Gastrocnemius medialis (tissue), 4 donors: Measurements from ENCODE around the gene CST6. TPM values are rescaled to one million over a fixed set of nuclear protein-coding genes. Genes with fewer than 3 reads are reported as not detected.

ENCODE experiments used
- ATAC-seq, 2 donors: fragments of 150-250 bp; one replicate each; pipeline ENCODE4 v1.9.1; 2016
- DNase-seq, 2 donors: peaks; one replicate each; pipeline ENCODE4 v3.0.0-alpha.2; 2019
- H3K27ac ChIP-seq, 4 donors: fragments of 200-600 bp; sonication (generic); 1 replicate in 1 of 4; 2 replicates in 3 of 4; pipeline ENCODE4 v1.5.1; 2016 to 2018; ENCODE audit warnings: mild to moderate bottlenecking in 2 of 4, moderate library complexity in 1 of 4
- H3K27me3 ChIP-seq, 3 donors: fragments of 200-600 bp; sonication (generic) in 2 of 3; 1 replicate in 1 of 3; 2 replicates in 2 of 3; pipeline versions ENCODE4 v1.5.1 to v1.6.0; 2016 to 2019; ENCODE audit warnings: mild to moderate bottlenecking in 1 of 3, moderate library complexity in 1 of 3
- H3K36me3 ChIP-seq, 2 donors: fragments of 200-600 bp; sonication (generic) in 1 of 2; one replicate each; pipeline ENCODE4 v1.5.1; 2017 to 2018
- H3K4me1 ChIP-seq, 2 donors: fragments of 200-600 bp; sonication (generic) in 1 of 2; one replicate each; pipeline ENCODE4 v1.5.1; 2016 to 2017; ENCODE audit warnings: mild to moderate bottlenecking in 2 of 2
- H3K4me3 ChIP-seq, 4 donors: fragments of 200-600 bp; sonication (generic) in 3 of 4; 1 replicate in 1 of 4; 2 replicates in 3 of 4; pipeline ENCODE4 v1.5.1; 2016 to 2019; ENCODE audit warnings: mild to moderate bottlenecking in 2 of 4
- H3K9me3 ChIP-seq, 3 donors: fragments of 200-600 bp; sonication (generic) in 2 of 3; 1 replicate in 1 of 3; 2 replicates in 2 of 3; pipeline ENCODE4 v1.5.1; 2016 to 2019
- POLR2A ChIP-seq, 2 donors: fragments of 450-650 bp; IDR thresholded peaks; one replicate each; pipeline ENCODE4 v1.6.1; 2017; ENCODE audit warnings: antibody characterized with exemption in 2 of 2, mild to moderate bottlenecking in 2 of 2, moderate library complexity in 2 of 2
- in situ Hi-C, 4 donors: fragments of 200-750 bp; cut with MboI; loops; one replicate each; pipeline versions ENCODE4 v1.15.0 to v1.8.0; 2017; ENCODE audit warnings: low sequenced_read_pairs in 4 of 4
- intact Hi-C: fragments of 100-400 bp; cut with DNase I; formaldehyde crosslinking; loops from one replicate; pipeline ENCODE4 v1.15.1; 2023; ENCODE audit warnings: low total_unique reads
- total RNA-seq, 4 donors: library from RNA; depleted of rRNA; stranded (reverse); fragments of >200 nt; gene quantifications; one replicate each; pipeline versions ENCODE4 v1.1.0 to v1.2.3, GENCODE V29; 2016
- TF ChIP-seq, protein P1 (sequence below), 5 experiments: fragments of 450-650 bp in 3 of 5; fragments of 200-600 bp in 2 of 5; sonication (generic) in 2 of 5; IDR thresholded peaks in 4 of 5; conservative IDR thresholded peaks in 1 of 5; 1 replicate in 4 of 5; 2 replicates in 1 of 5; pipeline ENCODE4 v1.5.1; 2016 to 2019; ENCODE audit warnings: antibody characterized with exemption in 5 of 5, mild to moderate bottlenecking in 3 of 5, moderate library complexity in 3 of 5

The CST6 gene
- total RNA-seq, 4 donors from 2014 or later: 0.71 to 6.0 (median 3.1) TPM; not detected in 1

DNA sequence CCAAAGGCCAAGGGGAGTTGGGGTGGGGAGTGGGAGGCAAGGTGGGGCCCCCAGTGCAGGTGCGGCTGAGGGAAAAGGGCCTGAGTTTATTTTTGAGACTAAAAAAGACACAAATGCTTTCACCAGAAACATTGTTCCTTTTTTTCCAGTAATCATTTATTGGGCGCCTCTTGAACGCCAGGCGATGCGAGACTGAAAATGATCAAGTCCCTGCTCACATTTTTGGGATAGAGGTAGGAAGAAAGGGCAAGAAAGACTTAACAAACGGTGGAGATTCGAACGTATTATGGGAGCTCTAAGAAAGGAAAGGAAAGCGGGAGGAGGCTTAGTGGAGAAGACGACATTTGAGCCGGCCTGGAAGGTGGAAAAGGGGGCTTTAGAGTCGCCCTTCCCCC, 39.6 kb downstream of the CST6 start:
- H3K36me3 ChIP-seq: peaks cover 0 to 29% of the 10 kb centered on the region in 2 donors
- H3K9me3 ChIP-seq: no peaks in the 10 kb centered on the region
- ATAC-seq (no peak), DNase-seq (no peak)
- in situ Hi-C loops (no loop called here), intact Hi-C loops (loop anchor here (5.0 to 10.0 kb wide), 2 partner anchors 216 to 1373 kb away; partner anchors contain the start of genes RAB1B and RPS6KB2)
- H3K27ac ChIP-seq: peak overlapping the region; percentile 83 to 94 (median 90)
- H3K4me3 ChIP-seq: peak overlapping the region; percentile 95 to 100 (median 98)
- H3K4me1 ChIP-seq: peaks cover 13 to 19% of the 10 kb centered on the region in 2 donors
- H3K27me3 ChIP-seq: peaks cover 0 to 3% (median 0%) of the 10 kb centered on the region in 3 donors
- TF ChIP-seq, protein P1, sequence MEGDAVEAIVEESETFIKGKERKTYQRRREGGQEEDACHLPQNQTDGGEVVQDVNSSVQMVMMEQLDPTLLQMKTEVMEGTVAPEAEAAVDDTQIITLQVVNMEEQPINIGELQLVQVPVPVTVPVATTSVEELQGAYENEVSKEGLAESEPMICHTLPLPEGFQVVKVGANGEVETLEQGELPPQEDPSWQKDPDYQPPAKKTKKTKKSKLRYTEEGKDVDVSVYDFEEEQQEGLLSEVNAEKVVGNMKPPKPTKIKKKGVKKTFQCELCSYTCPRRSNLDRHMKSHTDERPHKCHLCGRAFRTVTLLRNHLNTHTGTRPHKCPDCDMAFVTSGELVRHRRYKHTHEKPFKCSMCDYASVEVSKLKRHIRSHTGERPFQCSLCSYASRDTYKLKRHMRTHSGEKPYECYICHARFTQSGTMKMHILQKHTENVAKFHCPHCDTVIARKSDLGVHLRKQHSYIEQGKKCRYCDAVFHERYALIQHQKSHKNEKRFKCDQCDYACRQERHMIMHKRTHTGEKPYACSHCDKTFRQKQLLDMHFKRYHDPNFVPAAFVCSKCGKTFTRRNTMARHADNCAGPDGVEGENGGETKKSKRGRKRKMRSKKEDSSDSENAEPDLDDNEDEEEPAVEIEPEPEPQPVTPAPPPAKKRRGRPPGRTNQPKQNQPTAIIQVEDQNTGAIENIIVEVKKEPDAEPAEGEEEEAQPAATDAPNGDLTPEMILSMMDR (IDR thresholded peaks at IDR 0.05 in 4 of 5, conservative IDR thresholded peaks at IDR 0.05 in 1 of 5): no peak
- TF ChIP-seq POLR2A (IDR thresholded peaks at IDR 0.05): no peak

DNA sequence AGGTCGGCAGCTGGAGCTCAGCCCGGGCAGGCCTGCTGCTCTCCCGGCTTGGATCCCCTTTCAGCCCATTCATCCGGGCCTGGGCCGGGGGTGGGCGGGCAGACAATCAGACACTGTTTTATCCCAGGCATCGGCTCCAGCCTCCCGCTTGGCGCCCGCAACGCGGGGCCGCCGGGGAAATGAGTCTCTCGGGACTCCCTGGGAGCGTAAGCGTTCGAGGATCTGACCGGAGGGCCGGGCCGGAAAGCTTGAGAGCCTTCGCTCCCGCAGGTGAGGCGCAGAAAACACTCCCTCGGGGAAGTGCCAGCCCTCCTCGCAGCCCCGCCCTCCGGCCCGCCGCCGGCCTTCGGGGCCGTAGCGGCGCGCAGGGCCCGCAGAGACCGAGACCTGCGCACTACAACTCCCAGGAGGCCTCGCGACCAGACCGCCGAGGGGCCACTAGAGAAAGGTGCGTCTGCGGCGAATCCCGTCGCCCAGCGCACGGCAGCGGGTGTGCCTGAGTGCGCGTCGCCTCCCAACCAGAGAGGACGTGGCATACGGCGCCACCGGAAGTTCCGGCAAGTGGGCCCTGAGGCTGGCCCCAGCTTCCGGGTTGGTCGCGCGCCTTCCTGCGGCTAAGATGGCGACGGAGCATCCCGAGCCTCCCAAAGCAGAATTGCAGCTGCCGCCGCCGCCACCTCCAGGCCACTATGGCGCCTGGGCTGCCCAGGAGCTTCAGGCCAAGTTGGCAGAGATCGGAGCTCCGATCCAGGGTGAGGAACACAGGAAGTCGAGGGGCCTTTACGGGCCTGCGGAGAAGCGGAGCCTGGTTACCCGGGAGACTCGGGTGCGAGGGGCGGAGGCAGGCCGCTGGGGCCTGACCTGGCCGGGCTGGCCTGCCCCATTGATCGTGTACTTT, 40.2 kb downstream of the CST6 start, which contains the start of gene SF3B2:
TSS of gene SF3B2 (plus strand) at position 599 of the 898 bp plus-strand sequence. CDS start at position 620, 21 bp downstream.
- H3K4me1 ChIP-seq: peaks cover 13 to 19% of the 10 kb centered on the region in 2 donors
- in situ Hi-C loops: no loop called here
- H3K27ac ChIP-seq: peak within 1 kb of the TSS; percentile 83 to 94 (median 90)
- H3K36me3 ChIP-seq: peaks cover 0 to 36% of the 10 kb centered on the region in 2 donors
- H3K4me3 ChIP-seq: peak within 1 kb of the TSS; percentile 95 to 100 (median 98)
- TF ChIP-seq, protein P1 (IDR thresholded peaks at IDR 0.05 in 4 of 5, conservative IDR thresholded peaks at IDR 0.05 in 1 of 5): no peak
- TF ChIP-seq POLR2A (IDR thresholded peaks at IDR 0.05): peak; percentile 39 to 69
- DNase-seq: peak; percentile 96 to 97
- H3K27me3 ChIP-seq: peaks cover 0 to 3% (median 0%) of the 10 kb centered on the region in 3 donors
- intact Hi-C loops: loop anchor here (1.0 to 10.0 kb wide), 5 partner anchors 17 to 1373 kb away; partner anchors contain the start of genes BANF1, CFL1, EIF1AD and RAB1B
- H3K9me3 ChIP-seq: no peaks in the 10 kb centered on the region
- ATAC-seq: peak; percentile 94 to 95

DNA sequence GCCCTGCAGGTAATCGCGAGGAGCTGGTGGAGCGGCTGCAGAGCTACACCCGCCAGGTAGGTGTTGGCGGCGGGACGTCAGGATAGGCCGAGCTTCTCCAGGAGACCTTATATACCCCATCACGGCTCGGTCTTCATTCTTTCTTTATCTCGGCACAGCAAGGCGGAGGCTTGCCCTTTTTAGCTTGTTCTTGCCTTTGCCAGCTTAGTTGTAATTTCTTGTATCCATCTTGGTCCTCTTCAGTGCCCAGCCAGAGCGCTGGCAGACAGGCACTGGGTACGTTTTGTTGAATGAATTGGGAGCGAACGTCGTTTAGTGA, 40.8 kb downstream of the CST6 start:
- in situ Hi-C loops: no loop called here
- DNase-seq: no peak

GRCh38 chr11:66055021-66055420, 43.2 kb downstream of the CST6 start:
- H3K27me3 ChIP-seq: no peaks in the 10 kb centered on the region
- H3K27ac ChIP-seq: no peak overlapping the region
- H3K4me3 ChIP-seq: no peak overlapping the region
- H3K9me3 ChIP-seq: no peaks in the 10 kb centered on the region
- peaks cover under 1 to 66% of the 10 kb centered on the region in 2 donors for H3K36me3 ChIP-seq
- H3K4me1 ChIP-seq: peaks cover 13 to 19% of the 10 kb centered on the region in 2 donors
- in situ Hi-C loops (no loop called here), intact Hi-C loops (loop anchor here (10.0 kb wide), 1 partner anchor 1370 kb away; the partner anchor contains the start of gene RPS6KB2)
- no peak for TF ChIP-seq POLR2A (IDR thresholded peaks at IDR 0.05)
- TF ChIP-seq, protein P1 (IDR thresholded peaks at IDR 0.05 in 4 of 5, conservative IDR thresholded peaks at IDR 0.05 in 1 of 5): no peak
- DNase-seq (no peak), ATAC-seq (no peak)

More for the DNA sequence above, 40.8 kb downstream of the CST6 start:
- H3K9me3 ChIP-seq: no peaks in the 10 kb centered on the region
- no peak for TF ChIP-seq POLR2A (IDR thresholded peaks at IDR 0.05)
- no peak for ATAC-seq
- H3K27me3 ChIP-seq: peaks cover 0 to 3% (median 0%) of the 10 kb centered on the region in 3 donors
- H3K36me3 ChIP-seq: peaks cover 0 to 42% of the 10 kb centered on the region in 2 donors
- peak overlapping the region; percentile 95 to 100 (median 98) for H3K4me3 ChIP-seq
- peak overlapping the region; percentile 83 to 94 (median 90) for H3K27ac ChIP-seq
- peaks cover 13 to 19% of the 10 kb centered on the region in 2 donors for H3K4me1 ChIP-seq
- intact Hi-C loops: loop anchor here (1.0 to 10.0 kb wide), 5 partner anchors 16 to 1372 kb away; partner anchors contain the start of genes BANF1, CFL1, EIF1AD and RAB1B

- Histone ChIP-seq H3K9me3 (no peaks in the 10 kb centered on the region), H3K27ac (no peak overlapping the region), H3K27me3 (no peaks in the 10 kb centered on the region), H3K36me3 (peaks cover 3 to 80% of the 10 kb centered on the region in 2 donors), H3K4me1 (peaks cover 10 to 13% of the 10 kb centered on the region in 2 donors), H3K4me3 (no peak overlapping the region)
- TF ChIP-seq, protein P1 (IDR thresholded peaks at IDR 0.05 in 4 of 5, conservative IDR thresholded peaks at IDR 0.05 in 1 of 5): no peak
- no peak for TF ChIP-seq POLR2A (IDR thresholded peaks at IDR 0.05)
- intact Hi-C loops (loop anchor here (10.0 kb wide), 1 partner anchor 1368 kb away; the partner anchor contains the start of gene RPS6KB2), in situ Hi-C loops (no loop called here)
- DNase-seq (no peak), ATAC-seq (no peak)
These were observed 44.7 kb downstream of the CST6 start for GRCh38 chr11:66056501-66056900.
